Measurements from ENCODE around the gene IDH3G.

The IDH3G gene

GRCh38 chrX:153828723-153829548 lies 34.8 kb upstream of the IDH3G start:
- Histone ChIP-seq H3K9ac (ENCODE audit: insufficient read length) (no peak overlapping the region), H3K4me3 (peak overlapping the region; percentile 77), H3K36me3 (ENCODE audit: insufficient read depth, low read length) (no peaks in the 10 kb centered on the region), H3K27ac (no peak overlapping the region), H3K9me3 (ENCODE audit: low read depth, low read length) (no peaks in the 10 kb centered on the region)
- no peak for DNase-seq (ENCODE audit: low read depth, low spot score)
- TF ChIP-seq POLR2AphosphoS5 (IDR thresholded peaks at IDR 0.05; ENCODE audit: borderline replicate concordance, low read depth, low read length) (no peak), FOXP2 (optimal IDR thresholded peaks at IDR 0.05; ENCODE audit: control extremely low read depth, extremely low read length, insufficient read depth) (no peak), EZH2 (IDR thresholded peaks at IDR 0.05) (no peak)

GRCh38 chrX:153828308-153828707 lies 34.1 kb upstream of the IDH3G start:
- TF ChIP-seq POLR2AphosphoS5 (IDR thresholded peaks at IDR 0.05; ENCODE audit: borderline replicate concordance, low read depth, low read length) (no peak), EZH2 (IDR thresholded peaks at IDR 0.05) (no peak), FOXP2 (optimal IDR thresholded peaks at IDR 0.05; ENCODE audit: control extremely low read depth, extremely low read length, insufficient read depth) (no peak)
- H3K27ac ChIP-seq = no peak overlapping the region
- no peak overlapping the region for H3K4me3 ChIP-seq
- no peak overlapping the region for H3K9ac ChIP-seq (ENCODE audit: insufficient read length)
- H3K36me3 ChIP-seq (ENCODE audit: insufficient read depth, low read length) = no peaks in the 10 kb centered on the region
- H3K9me3 ChIP-seq (ENCODE audit: low read depth, low read length) = no peaks in the 10 kb centered on the region
- DNase-seq (ENCODE audit: low read depth, low spot score) = no peak

GRCh38 chrX:153827903-153828302 lies 33.7 kb upstream of the IDH3G start:
- Histone ChIP-seq H3K4me3 (no peak overlapping the region), H3K9ac (ENCODE audit: insufficient read length) (no peak overlapping the region), H3K27ac (no peak overlapping the region), H3K36me3 (ENCODE audit: insufficient read depth, low read length) (no peaks in the 10 kb centered on the region), H3K9me3 (ENCODE audit: low read depth, low read length) (no peaks in the 10 kb centered on the region)
- no peak for DNase-seq (ENCODE audit: low read depth, low spot score)
- TF ChIP-seq EZH2 (IDR thresholded peaks at IDR 0.05) = no peak
- no peak for TF ChIP-seq POLR2AphosphoS5 (IDR thresholded peaks at IDR 0.05; ENCODE audit: borderline replicate concordance, low read depth, low read length)
- no peak for TF ChIP-seq FOXP2 (optimal IDR thresholded peaks at IDR 0.05; ENCODE audit: control extremely low read depth, extremely low read length, insufficient read depth)

GRCh38 chrX:153827016-153827415 lies 32.8 kb upstream of the IDH3G start:
- Histone ChIP-seq H3K9ac (ENCODE audit: insufficient read length) (no peak overlapping the region), H3K9me3 (ENCODE audit: low read depth, low read length) (no peaks in the 10 kb centered on the region), H3K4me3 (no peak overlapping the region), H3K36me3 (ENCODE audit: insufficient read depth, low read length) (no peaks in the 10 kb centered on the region), H3K27ac (no peak overlapping the region)
- no peak for DNase-seq (ENCODE audit: low read depth, low spot score)
- no peak for TF ChIP-seq POLR2AphosphoS5 (IDR thresholded peaks at IDR 0.05; ENCODE audit: borderline replicate concordance, low read depth, low read length)
- no peak for TF ChIP-seq EZH2 (IDR thresholded peaks at IDR 0.05)
- TF ChIP-seq FOXP2 (optimal IDR thresholded peaks at IDR 0.05; ENCODE audit: control extremely low read depth, extremely low read length, insufficient read depth) = no peak

- DNase-seq (ENCODE audit: low read depth, low spot score) = no peak
- TF ChIP-seq FOXP2 (optimal IDR thresholded peaks at IDR 0.05; ENCODE audit: control extremely low read depth, extremely low read length, insufficient read depth) (no peak), POLR2AphosphoS5 (IDR thresholded peaks at IDR 0.05; ENCODE audit: borderline replicate concordance, low read depth, low read length) (no peak), EZH2 (IDR thresholded peaks at IDR 0.05) (no peak)
- Histone ChIP-seq H3K9me3 (ENCODE audit: low read depth, low read length) (no peaks in the 10 kb centered on the region), H3K9ac (ENCODE audit: insufficient read length) (no peak overlapping the region), H3K27ac (no peak overlapping the region), H3K36me3 (ENCODE audit: insufficient read depth, low read length) (no peaks in the 10 kb centered on the region), H3K4me3 (no peak overlapping the region)
Measured at GRCh38 chrX:153825042-153825441, 30.9 kb upstream of the IDH3G start.

GRCh38 chrX:153824348-153824747 lies 30.2 kb upstream of the IDH3G start:
- Histone ChIP-seq H3K4me3 (no peak overlapping the region), H3K9ac (ENCODE audit: insufficient read length) (no peak overlapping the region), H3K9me3 (ENCODE audit: low read depth, low read length) (no peaks in the 10 kb centered on the region), H3K27ac (no peak overlapping the region), H3K36me3 (ENCODE audit: insufficient read depth, low read length) (no peaks in the 10 kb centered on the region)
- DNase-seq (ENCODE audit: low read depth, low spot score) = no peak
- TF ChIP-seq EZH2 (IDR thresholded peaks at IDR 0.05) (no peak), FOXP2 (optimal IDR thresholded peaks at IDR 0.05; ENCODE audit: control extremely low read depth, extremely low read length, insufficient read depth) (no peak), POLR2AphosphoS5 (IDR thresholded peaks at IDR 0.05; ENCODE audit: borderline replicate concordance, low read depth, low read length) (no peak)

- no peak overlapping the region for H3K27ac ChIP-seq
Measured at GRCh38 chrX:153821066-153821465, 26.9 kb upstream of the IDH3G start.

GRCh38 chrX:153820601-153821000 lies 26.4 kb upstream of the IDH3G start:
- Histone ChIP-seq H3K36me3 (ENCODE audit: insufficient read depth, low read length) (no peaks in the 10 kb centered on the region), H3K9me3 (ENCODE audit: low read depth, low read length) (no peaks in the 10 kb centered on the region), H3K27ac (no peak overlapping the region), H3K9ac (ENCODE audit: insufficient read length) (no peak overlapping the region), H3K4me3 (no peak overlapping the region)
- DNase-seq (ENCODE audit: low read depth, low spot score) = no peak
- no peak for TF ChIP-seq POLR2AphosphoS5 (IDR thresholded peaks at IDR 0.05; ENCODE audit: borderline replicate concordance, low read depth, low read length)

More at GRCh38 chrX:153821066-153821465, 26.9 kb upstream of the IDH3G start:
- H3K4me3 ChIP-seq = no peak overlapping the region
- no peaks in the 10 kb centered on the region for H3K9me3 ChIP-seq (ENCODE audit: low read depth, low read length)
- no peak overlapping the region for H3K9ac ChIP-seq (ENCODE audit: insufficient read length)
- TF ChIP-seq POLR2AphosphoS5 (IDR thresholded peaks at IDR 0.05; ENCODE audit: borderline replicate concordance, low read depth, low read length) = no peak
- TF ChIP-seq EZH2 (IDR thresholded peaks at IDR 0.05) = no peak
- TF ChIP-seq FOXP2 (optimal IDR thresholded peaks at IDR 0.05; ENCODE audit: control extremely low read depth, extremely low read length, insufficient read depth) = no peak
- no peaks in the 10 kb centered on the region for H3K36me3 ChIP-seq (ENCODE audit: insufficient read depth, low read length)
- no peak for DNase-seq (ENCODE audit: low read depth, low spot score)
